Bronchial epithelial cell (primary cell): Measurements from ENCODE around the gene SKA2. TPM values are rescaled to one million over a fixed set of nuclear protein-coding genes. Genes with fewer than 3 reads are reported as not detected.

Experiments
- DNase-seq: peaks from one replicate; pipeline ENCODE4 v3.0.0-alpha.2; 2010; ENCODE audit warnings: low read depth
- FAIRE-seq: peaks from 2 replicates; lab custom pipeline; 2011; peaks lifted over from hg19 to GRCh38; lab: Jason Lieb, UNC
- H3K27me3 ChIP-seq: 2 replicates; pipeline ENCODE4 v1.5.1; 2011; ENCODE audit warnings: low read length; ENCODE audit not compliant: control insufficient read depth, insufficient read depth
- H3K36me3 ChIP-seq: 2 replicates; pipeline ENCODE4 v1.5.1; 2011; ENCODE audit warnings: low read length; ENCODE audit not compliant: control insufficient read depth, insufficient read depth
- H3K4me3 ChIP-seq: 2 replicates; pipeline ENCODE4 v1.5.1; 2011; ENCODE audit warnings: mild to moderate bottlenecking, low read depth, low read length, control low read depth
- CTCF ChIP-seq: IDR thresholded peaks from 2 replicates; pipeline ENCODE4 v1.5.1; 2011; ENCODE audit warnings: mild to moderate bottlenecking, moderate library complexity, low read length, control low read depth, inconsistent platforms; ENCODE audit not compliant: insufficient read depth, severe bottlenecking
- total RNA-seq: library from RNA; depleted of rRNA; stranded (reverse); fragments of >200 nt; gene quantifications from 2 replicates; pipeline ENCODE4 v1.2.1, GENCODE V29; 2014

Gene SKA2
- total RNA-seq, result 22.1 and 34.2 TPM in 2 replicates

GRCh38 chr17:59154721-59155438 lies at the start of gene SKA2:
Gene SKA2, minus strand, starts transcription at chr17:59155186. Its CDS starts 23 bp downstream, at chr17:59155163.
- H3K36me3 ChIP-seq, result no peaks in the 10 kb centered on the region
- FAIRE-seq (peak; percentile 84), DNase-seq (no peak)
- TF ChIP-seq CTCF, result no peak
- H3K4me3 ChIP-seq, result peak within 1 kb of the TSS; percentile 80
- H3K27me3 ChIP-seq, result no peaks in the 10 kb centered on the region

GRCh38 chr17:59202320-59202719 lies 47.3 kb upstream of the SKA2 start:
- FAIRE-seq, result no peak
- no peaks in the 10 kb centered on the region for H3K27me3 ChIP-seq
- no peak for DNase-seq
- no peak overlapping the region for H3K4me3 ChIP-seq
- H3K36me3 ChIP-seq, result peaks cover 2% of the 10 kb centered on the region
- no peak for TF ChIP-seq CTCF

- Histone ChIP-seq H3K4me3 (no peak overlapping the region), H3K27me3 (no peaks in the 10 kb centered on the region), H3K36me3 (peaks cover 2% of the 10 kb centered on the region)
- no peak for DNase-seq
- FAIRE-seq, result no peak
- no peak for TF ChIP-seq CTCF
Observed at GRCh38 chr17:59199398-59199797, 44.4 kb upstream of the SKA2 start.

- TF ChIP-seq CTCF, result no peak
- DNase-seq, result no peak
- no peaks in the 10 kb centered on the region for H3K27me3 ChIP-seq
- no peaks in the 10 kb centered on the region for H3K36me3 ChIP-seq
- H3K4me3 ChIP-seq, result no peak overlapping the region
- no peak for FAIRE-seq
Observed at GRCh38 chr17:59193336-59193862, 38.4 kb upstream of the SKA2 start.

GRCh38 chr17:59190806-59191205 lies 35.8 kb upstream of the SKA2 start:
- DNase-seq (peak; percentile 41), FAIRE-seq (no peak)
- no peaks in the 10 kb centered on the region for H3K27me3 ChIP-seq
- TF ChIP-seq CTCF, result no peak
- H3K36me3 ChIP-seq, result no peaks in the 10 kb centered on the region
- H3K4me3 ChIP-seq, result no peak overlapping the region
